NCI-H187 (cell line): ENCODE data around the gene SLC46A3.
A peak's percentile ranks its signal among the peaks of the same experiment; 100 is the strongest.
"Not testable (repeated sequence)": the region's sequence is repeated elsewhere in the genome, so short reads cannot be mapped to it uniquely, and the experiment has no call there.

Experiments
- DNase-seq, 2 experiments: peaks; one replicate each; lab custom pipeline; 2025; lab: John Stamatoyannopoulos, UW

Gene SLC46A3, protein sequence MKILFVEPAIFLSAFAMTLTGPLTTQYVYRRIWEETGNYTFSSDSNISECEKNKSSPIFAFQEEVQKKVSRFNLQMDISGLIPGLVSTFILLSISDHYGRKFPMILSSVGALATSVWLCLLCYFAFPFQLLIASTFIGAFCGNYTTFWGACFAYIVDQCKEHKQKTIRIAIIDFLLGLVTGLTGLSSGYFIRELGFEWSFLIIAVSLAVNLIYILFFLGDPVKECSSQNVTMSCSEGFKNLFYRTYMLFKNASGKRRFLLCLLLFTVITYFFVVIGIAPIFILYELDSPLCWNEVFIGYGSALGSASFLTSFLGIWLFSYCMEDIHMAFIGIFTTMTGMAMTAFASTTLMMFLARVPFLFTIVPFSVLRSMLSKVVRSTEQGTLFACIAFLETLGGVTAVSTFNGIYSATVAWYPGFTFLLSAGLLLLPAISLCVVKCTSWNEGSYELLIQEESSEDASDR

DNA sequence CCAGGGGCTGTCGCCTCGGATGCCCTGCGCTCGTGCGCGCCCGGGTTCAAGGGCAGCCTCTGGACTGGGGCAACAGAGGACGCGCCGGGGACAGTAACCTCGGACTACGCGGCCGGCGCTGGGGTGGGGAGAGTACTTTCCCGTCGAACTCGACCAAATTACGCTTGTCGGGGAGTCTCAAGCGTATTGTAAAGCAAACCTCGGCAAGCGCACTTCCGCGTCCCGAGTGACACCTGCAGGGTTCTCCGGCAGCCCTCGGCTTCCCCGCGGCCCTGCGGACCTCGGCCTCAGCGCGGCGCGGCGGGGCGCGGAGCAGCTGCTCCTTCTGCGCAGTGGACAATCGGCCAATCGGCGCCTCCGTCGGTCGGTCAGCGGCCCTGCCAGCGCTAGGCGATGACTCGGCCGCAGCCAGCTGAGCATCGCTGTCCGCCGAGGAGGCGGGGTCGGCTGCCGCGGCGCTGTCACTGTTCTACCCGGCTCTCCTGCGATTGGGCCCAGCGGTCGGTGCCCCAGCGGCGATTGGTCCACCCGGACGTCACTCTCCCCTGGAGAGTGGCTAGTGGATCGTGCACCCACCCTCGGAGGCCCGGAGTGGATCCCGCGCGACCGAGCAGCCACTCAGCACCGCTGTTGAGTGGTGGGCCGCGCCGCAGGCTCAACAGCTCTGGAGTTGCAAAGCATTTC is at the start of gene SLC46A3:
Gene SLC46A3, minus strand, starts transcription at position 428 of the 684 bp plus-strand sequence. CDS start 972 bp downstream, outside the sequence.
- peak; percentile 69 to 80 for DNase-seq

DNA sequence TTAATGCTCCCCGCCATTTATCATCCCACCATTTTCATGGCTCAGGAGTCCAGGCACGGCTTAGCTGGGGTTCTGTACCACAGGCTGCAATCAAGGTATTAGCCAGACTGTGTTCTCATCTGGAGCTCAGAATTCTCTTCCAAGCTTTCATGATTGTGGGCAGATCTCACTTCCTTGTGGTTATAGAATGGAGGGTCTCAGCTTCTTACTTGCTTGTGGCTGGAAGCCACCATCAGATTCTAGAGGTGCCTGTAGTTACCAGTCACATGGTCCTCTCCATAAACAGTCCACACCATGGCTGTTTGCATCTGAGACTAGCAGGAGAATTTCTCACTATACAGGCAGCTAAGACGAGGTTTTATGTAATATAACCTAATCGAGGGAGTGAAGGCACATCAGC is 45.1 kb upstream of the SLC46A3 start:
- DNase-seq, result no peak

DNA sequence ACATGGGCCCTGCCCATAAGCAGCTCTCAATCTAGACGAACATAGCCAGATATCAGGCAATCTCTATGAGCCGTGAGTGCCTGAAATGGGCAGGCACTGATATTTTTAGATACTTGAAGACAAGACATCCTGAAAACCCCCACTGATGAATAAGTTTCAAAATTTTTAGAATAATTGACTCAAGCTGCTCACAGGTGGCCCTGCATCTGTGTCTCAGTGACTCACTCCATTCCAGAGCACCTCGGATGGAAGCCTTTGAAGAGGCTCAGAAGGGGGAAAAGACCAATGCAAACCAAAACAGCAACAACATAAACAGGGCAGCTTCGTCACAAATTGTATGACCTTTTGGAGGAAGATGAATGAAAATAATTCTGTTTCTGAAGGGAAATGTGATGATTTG is 42.8 kb upstream of the SLC46A3 start:
- no peak for DNase-seq

DNA sequence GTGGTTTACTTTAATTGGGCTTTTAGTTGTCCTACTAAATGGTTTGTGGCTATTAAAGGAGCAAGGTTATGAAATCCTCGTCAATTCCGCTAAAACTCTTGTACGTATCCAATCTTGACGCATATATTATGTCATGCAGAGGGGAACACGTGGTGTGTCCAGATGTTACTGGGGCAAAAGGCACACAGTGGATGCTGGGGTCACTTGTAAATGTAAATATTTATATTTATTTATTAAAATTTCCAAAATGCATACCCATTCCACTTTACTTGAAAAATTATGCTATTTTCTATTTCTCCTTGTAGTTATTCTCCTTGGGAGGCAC is 36.7 kb upstream of the SLC46A3 start:
- no peak for DNase-seq

DNA sequence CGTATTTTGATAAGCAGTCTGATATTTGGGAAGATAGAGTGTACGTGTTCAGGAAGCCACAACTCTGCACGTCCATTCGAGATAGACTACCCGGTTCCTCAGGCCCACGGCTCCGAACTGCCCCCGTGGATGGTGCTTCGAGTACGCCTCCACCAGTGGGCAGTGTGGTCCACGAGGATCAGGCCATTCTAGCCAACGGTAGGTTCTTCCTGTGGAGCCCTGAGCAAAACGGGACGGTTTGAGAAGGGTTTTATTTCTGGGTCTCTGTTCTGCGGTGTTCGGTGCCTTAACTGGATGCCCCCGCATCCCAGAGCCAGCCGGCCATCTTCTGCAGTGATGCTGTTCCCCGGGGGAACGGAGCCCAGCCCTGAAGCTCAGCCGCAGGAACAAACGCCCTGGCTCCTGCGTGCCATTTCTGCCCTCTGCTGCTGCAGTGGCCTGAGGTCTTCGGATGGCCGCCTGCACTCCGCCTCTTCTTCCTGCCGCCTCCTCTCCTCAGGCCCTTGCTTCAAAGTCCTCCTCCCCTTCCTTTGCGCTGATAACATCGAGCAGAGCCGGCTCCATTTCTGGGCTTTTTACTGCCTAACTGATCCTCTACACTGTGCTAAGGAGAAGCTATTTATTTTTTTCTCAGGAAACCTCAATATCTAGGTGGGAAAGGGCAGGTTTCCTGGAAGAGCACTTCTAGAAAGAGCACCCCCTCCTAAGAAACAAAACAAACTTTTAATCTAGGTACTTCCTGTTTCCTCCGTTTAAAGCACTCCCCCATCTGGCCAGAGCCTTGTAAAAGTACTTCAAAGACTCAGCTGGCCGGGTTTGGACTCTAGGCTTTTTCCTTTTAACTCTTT is 36.2 kb upstream of the SLC46A3 start:
- DNase-seq, result no peak

DNA sequence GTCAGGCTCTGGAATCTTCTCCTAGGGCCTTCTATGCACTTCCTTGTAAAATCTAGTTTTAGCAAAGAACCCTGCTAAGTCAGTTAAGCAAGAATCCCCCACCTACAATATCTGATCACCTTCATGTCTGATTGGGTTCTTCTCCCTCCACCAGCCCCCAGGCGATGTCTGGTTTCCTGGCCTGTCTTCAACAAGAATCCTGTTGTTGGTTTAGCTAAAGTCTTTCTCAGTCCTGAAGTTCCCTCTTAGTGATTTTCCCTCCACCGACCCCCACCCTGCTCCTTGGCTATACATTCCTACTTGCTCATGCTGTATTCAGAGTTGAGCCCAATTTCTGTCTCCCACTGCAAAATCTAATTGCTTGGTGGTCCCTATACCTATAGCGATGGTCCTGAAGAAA is 35.2 kb upstream of the SLC46A3 start:
- no peak for DNase-seq

DNA sequence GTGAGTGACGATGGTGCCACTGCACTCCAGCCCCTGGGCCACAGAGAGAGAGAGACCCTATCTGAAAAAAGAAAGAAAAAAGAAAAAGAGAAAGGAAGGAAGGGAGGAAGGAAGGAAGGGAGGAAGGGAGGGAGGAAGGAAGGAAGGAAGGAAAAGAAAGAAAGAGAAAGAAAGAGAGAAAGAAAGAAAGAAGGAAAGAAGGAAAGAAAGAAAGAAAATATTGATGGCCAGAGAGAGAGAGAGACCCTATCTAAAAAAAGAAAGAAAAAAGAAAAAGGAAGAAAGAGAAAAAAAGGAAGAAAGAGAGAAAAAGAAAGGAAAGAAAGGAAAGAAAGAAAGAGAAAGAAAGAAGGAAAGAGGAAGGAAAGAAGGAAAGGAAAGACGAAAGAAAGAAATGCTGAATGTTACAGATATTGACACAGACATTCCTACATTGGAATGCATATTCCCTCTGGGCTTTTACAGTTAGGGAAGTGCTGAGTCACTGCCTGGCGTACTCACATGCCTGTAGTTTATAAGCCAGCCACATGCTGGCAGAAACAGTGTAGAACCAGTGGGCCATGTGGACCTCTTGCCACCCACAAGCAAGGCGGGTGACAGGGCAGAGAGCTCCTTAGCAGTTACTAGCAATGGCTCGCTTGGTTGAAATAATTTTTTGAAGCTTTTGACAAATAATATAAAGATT is 34.6 kb upstream of the SLC46A3 start:
- no peak for DNase-seq

DNA sequence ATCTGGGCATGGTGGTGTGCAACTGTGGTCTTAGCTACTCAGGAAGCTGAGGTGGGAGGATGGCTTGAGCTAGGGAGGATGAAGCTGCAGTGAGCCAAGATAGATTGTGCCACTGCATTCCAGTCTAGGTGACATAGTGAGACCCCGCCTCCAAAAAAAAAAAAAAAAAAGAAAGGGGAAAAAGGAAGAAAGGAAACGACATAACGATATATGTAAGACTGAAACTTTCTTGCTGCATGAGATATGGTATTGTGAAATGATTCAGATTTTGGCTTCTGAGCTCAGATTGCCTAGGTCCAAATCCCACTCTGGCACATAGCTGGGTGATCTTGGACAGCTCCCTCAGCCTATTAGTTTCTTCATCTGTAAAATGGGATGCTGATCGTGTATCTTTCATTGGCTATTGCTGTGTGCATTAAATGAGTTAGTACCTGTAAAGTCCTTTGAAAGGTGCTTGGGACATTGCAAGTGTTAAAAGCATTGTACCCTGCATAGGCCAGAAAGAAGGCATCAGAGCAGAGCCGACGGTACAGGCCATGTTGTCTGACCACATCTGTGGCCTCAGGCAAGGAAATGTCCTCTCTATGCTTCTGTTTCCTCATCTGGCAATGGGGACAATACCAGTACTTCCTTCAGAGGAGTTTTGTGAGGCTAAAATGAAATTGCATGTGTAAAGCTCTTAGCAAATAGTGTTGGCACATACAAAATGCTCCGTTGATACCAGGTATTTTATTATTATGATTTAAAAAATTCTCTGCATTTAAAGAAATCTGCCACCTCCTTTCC is 32.6 kb upstream of the SLC46A3 start:
- no peak for DNase-seq

DNA sequence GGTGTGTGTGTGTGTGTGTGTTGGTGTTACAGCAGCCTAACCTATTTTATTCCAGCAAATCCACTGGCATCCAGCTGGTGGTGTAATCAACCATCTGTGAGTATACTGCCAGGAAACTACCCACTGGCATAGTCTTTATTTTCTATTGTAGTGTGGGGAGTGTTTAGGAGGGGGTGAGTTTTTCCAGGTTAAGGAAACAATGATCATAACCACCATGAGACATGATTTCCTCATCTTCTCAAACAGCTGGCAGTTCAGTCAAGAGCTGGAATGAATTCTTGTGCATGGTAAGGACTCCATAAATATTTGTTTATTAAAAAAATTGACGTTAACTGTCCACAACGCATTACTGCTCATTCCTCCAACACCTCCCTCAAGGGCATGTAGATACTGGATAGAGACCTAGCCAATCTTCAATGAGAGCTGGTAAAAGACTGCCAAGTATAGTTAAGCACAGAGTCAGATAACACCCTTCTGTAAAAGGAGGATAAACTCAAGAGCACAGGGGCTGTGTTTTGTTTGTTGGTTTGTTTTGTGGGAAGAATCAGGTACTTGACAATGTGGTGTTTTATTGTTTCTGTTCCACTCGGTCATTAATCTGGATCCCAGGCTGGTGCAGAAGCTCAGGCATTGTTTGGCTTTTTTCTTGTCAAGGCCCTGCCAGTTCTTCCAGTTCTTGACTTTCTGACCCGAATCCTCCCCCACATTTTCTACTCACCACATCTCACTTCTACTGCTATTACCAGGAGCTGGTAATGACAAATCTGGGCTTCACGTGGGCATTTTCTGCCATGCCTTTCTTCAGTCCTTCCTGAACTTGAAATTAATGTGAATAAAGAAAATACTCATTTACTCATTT is 31.6 kb upstream of the SLC46A3 start:
- DNase-seq, result no peak

DNA sequence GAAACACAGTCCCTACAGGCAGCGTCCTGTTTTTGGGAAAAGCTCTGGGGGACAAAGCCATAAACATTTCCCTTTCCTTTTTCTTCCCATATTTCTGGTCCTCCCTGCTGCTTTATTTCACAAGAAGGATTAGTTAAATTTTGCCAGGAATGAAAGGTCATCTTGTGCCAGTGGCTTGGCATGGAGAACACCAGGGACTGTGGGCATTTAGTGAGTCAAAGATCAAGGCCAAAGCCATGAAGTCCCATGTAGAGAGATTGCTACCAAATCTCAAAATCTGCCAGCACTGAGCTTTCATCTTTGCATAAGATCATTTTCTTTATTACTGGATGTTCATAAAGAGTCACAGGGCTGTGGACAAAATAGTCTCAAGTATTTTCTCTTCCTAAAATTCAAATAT is 29.1 kb upstream of the SLC46A3 start:
- no peak for DNase-seq

DNA sequence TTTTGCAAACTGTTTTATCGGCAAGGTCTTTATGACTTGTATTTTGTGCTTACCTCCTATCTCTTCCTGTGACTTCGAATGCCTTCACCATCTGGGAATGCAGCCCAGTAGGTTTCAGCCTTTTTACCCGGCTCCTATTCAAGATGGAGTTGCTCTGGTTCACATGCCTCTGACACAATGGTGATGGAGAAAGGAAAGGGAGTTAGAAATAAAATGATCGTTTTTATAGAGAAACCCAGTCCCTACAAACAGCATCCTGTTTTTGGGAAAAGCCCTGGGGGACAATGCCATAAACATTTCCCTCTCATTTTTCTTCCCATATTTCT is 27.5 kb upstream of the SLC46A3 start:
- no peak for DNase-seq

DNA sequence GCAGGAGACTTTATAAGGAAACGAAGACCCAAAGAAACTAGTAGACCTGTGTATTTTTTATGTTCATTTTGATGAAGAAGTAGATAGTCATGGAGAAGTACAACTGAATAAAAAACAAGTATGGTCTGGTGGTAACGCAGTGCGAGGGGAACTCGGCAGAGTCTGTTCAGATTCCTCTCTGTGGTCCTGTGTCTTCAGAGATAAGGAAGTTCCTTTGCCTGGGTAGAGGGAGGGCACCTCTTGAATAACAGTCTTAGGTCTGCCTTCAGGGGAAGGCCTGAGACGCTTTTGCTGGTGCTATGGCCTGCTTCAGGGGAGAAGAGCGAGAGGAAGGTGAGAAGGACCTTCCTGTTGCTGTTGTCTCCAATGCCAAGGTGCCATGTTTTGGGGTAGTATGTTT is 25.9 kb upstream of the SLC46A3 start:
- DNase-seq, result no peak

DNA sequence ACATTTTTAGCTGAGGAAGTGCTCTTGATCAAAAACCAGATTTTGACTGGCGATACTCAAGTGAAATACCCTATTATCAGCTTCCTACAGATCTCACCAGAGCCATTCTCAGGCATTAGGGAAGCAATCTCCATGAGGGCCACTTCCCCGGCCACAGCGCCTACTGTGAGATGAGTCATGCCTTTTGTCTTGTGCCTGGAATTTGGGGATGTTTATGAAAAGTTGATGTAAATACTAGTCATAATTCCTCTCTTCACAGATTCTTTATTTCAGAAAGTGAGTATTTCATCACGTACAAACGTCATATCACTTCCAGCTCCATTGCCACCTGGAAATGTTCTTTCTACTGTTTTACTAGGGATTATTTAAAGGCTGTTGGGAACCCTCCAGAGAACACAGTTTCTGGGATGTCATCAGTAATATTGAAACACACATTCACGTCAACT is 25.3 kb upstream of the SLC46A3 start:
- DNase-seq, result no peak

DNA sequence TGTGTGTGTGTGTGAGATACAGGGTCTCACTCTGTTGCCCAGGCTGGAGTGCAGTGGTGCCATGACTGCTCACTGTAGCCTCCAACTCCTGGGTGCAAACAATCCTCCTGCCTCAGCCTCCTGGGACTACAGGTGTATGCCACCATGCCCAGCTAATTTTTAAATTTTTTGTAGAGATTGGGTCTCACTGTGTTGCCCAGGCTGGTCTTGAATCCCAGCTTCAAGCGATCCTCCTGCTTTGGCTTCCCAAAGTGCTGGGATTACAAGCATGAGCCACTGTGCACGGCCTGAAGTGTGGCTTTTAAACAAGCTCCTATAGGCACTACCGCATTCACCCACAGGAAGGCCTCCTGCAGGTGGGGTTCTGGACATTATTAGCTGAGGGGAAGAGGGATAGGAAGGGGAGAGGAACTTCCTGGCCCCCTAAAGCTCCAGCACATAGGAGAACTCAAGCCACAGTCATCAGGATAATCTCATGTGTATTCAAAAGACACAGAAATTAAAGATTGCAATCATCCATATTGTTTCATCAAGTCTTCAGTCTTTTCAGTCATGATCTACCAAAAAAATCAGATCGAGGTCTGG is 24.8 kb upstream of the SLC46A3 start:
- DNase-seq, result no peak

DNA sequence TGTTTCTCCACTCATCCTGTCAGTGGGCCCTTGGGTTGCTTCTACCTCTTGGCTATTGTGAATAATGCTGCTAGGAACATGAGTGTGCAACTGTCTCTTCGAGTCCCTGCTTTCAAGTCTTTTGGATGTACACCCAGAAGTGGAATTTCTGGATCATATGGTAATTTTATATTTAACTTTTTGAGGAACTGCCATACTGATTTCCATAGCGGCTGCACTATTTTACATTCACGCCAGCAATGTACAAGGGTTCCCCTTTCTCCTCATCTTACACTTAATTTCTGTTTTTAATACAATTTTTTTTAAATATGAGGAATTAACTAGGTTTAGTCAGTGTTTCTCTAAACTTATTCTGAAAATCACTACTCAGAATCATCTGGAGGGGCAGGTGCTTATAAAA is 24.2 kb upstream of the SLC46A3 start:
- DNase-seq, result no peak

DNA sequence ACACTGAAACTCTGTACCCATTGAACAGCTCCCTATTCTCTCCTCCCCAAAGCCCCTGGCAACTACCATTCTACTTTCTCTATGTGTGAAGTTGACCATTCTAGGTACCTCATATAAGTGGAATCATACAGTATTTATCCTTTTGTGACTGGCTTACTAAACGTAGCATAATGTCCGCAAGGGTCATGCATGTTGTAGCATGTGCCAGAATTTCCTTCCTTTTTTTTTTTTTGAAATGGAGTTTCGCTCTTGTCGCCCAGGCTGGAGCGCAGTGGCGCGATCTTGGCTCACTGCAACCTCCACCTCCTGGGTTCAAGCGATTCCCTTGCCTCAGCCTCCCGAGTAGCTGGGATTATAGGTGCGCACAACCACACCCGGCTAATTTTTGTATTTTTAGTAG is 23.7 kb upstream of the SLC46A3 start:
- not testable (repeated sequence) for DNase-seq

DNA sequence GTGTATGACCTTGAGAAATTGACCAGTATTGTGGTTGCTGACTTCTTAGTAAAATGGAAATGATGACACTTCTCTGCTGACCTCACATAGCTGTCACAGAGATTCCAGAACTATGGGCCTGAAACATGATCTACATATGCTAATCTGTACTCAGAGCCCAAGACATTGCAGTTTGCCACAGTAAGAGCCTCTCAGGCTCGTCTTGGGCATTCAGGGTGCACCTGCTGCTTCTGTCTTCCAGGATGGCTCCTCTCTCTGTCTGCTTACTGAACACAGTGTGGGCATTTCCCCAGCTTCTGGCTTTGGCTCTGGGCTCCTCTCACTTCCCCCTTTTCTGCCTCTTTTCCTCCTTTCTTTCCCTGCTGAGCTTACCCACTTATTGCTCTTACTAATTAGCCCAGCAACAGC is 22.3 kb upstream of the SLC46A3 start:
- DNase-seq, result no peak

DNA sequence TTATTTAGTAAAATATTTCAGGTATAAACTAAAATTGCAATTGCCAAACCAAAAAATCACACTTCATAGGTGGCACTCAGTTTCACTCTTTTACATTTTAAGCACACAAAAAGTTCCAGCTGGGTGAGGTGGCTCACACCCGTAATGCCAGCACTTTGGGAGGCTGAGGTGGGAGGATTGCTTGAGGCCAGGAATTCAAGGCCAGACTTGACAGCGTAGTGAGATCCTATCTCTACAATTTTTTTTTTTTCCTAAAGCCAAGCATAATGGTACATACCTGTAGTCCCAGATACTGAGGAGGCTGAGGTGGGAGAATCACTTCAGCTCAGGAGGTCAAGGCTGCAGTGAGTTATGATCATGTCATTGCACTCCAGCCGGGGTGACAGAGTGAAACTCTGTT is 20.6 kb upstream of the SLC46A3 start:
- no peak for DNase-seq

DNA sequence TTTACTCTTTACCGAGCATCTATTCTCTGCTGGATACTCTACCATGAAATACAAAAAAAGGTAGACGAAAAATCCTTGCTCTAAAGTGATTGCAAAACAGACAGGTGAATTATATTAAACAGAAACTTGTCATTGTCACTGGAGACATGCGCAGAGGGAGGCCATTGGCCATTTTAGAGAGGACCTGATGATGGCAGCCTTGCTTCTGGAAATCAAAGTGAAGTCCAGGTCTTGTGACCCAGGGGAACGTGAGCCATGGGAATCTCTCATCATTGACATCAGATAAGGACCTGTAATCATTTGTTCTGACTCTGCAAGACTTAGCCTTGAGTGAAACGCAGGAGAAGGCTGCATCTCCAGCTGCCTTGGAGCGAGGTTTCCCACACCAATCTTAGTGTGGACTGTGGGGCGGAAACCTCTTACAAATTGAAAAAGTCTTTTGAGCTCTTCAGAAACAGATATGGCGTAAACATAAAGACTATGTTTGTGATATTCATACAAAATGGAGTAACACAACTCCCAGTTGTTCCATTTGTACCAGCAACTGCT is 16.8 kb upstream of the SLC46A3 start:
- DNase-seq, result no peak

DNA sequence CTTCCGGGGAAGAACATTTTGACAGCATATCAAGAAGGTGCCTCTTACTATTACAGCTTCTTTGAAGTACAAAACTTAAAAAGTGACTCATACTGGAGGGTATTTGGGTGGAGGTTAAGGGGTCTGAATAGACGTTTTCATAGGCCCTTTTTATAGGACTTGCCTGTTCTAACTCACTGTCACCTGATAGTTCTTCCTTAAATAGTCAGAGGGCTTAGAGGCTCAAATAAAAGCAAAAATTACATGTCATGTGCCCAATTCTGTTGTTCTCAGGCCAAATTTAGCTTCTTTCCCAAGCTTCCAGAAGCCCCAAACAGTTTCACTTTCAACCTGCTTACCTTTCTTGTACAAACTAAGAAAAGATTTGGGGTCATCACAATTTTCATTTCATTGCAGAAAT is 16.1 kb upstream of the SLC46A3 start:
- DNase-seq, result no peak
